HCT116 (cell line): Measurements from ENCODE around the gene SESN3.

Source experiments
- EZH2 ChIP-seq: fragments of 200-600 bp; sonication (generic); IDR thresholded peaks from 2 replicates; pipeline ENCODE4 v1.6.1; 2017; ENCODE audit warnings: antibody characterized with exemption, mixed run types
- TF ChIP-seq, protein P1 (sequence below), 3 experiments: fragments of 200-600 bp in 1 of 3; sonication (generic) in 1 of 3; IDR thresholded peaks in 2 of 3; conservative IDR thresholded peaks in 1 of 3; 2 replicates each; pipeline ENCODE4 v1.5.1; 2012 to 2017; ENCODE audit warnings: low read depth in 2 of 3, low read length in 2 of 3, antibody characterized with exemption in 1 of 3, borderline replicate concordance in 1 of 3, control low read depth in 1 of 3, mild to moderate bottlenecking in 1 of 3, mixed read lengths in 1 of 3, mixed run types in 1 of 3, moderate library complexity in 1 of 3; ENCODE audit not compliant: insufficient read depth in 1 of 3

DNA sequence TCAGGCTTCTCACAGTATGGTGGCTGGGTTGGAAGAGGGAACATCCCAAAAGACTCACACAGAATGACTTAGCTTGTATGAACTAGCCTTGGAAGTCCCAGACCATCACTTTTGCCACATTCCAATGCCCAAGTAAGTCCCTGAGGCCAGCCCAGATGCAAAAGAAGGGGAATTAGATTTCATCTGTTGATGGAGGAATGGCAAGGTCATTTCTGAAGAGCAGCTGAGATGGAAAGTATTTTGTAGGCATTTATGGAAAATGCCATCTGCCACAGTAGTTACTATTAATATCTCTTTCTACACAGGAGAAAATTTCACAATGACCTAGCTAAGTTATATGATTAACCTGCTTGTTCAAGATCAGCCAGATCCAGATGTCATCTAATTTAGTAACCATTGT, 82.6 kb downstream of the SESN3 start:
- TF ChIP-seq, protein P1, sequence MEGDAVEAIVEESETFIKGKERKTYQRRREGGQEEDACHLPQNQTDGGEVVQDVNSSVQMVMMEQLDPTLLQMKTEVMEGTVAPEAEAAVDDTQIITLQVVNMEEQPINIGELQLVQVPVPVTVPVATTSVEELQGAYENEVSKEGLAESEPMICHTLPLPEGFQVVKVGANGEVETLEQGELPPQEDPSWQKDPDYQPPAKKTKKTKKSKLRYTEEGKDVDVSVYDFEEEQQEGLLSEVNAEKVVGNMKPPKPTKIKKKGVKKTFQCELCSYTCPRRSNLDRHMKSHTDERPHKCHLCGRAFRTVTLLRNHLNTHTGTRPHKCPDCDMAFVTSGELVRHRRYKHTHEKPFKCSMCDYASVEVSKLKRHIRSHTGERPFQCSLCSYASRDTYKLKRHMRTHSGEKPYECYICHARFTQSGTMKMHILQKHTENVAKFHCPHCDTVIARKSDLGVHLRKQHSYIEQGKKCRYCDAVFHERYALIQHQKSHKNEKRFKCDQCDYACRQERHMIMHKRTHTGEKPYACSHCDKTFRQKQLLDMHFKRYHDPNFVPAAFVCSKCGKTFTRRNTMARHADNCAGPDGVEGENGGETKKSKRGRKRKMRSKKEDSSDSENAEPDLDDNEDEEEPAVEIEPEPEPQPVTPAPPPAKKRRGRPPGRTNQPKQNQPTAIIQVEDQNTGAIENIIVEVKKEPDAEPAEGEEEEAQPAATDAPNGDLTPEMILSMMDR (IDR thresholded peaks at IDR 0.05 in 2 of 3, conservative IDR thresholded peaks at IDR 0.05 in 1 of 3; ENCODE audit: borderline replicate concordance in 1 of 3, insufficient read depth in 1 of 3, low read depth in 2 of 3, low read length in 2 of 3): no peak
- no peak for TF ChIP-seq EZH2
